ENCODE data around the gene RDH14. TPM values are rescaled to one million over a fixed set of nuclear protein-coding genes. Genes with fewer than 3 reads are reported as not detected.

Gene RDH14
- total and polyA plus RNA-seq, 4 donors = 13.3 to 23.9 (median 15.6) TPM

- peak overlapping the region in 1 of 2 donors; percentile 33 for H3K27ac ChIP-seq (ENCODE audit: low read depth in 1 of 2, low read length in 2 of 2)
- no peak for DNase-seq (ENCODE audit: low spot score)
- TF ChIP-seq RXRA (IDR thresholded peaks at IDR 0.05) = peak; percentile 45 to 60
- no peak for TF ChIP-seq GABPA (IDR thresholded peaks at IDR 0.05 in 1 of 2, conservative IDR thresholded peaks at IDR 0.05 in 1 of 2)
- TF ChIP-seq MAX (IDR thresholded peaks at IDR 0.05) = no peak
- TF ChIP-seq, protein P1, sequence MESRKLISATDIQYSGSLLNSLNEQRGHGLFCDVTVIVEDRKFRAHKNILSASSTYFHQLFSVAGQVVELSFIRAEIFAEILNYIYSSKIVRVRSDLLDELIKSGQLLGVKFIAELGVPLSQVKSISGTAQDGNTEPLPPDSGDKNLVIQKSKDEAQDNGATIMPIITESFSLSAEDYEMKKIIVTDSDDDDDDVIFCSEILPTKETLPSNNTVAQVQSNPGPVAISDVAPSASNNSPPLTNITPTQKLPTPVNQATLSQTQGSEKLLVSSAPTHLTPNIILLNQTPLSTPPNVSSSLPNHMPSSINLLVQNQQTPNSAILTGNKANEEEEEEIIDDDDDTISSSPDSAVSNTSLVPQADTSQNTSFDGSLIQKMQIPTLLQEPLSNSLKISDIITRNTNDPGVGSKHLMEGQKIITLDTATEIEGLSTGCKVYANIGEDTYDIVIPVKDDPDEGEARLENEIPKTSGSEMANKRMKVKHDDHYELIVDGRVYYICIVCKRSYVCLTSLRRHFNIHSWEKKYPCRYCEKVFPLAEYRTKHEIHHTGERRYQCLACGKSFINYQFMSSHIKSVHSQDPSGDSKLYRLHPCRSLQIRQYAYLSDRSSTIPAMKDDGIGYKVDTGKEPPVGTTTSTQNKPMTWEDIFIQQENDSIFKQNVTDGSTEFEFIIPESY (IDR thresholded peaks at IDR 0.05) = no peak
- peak in 1 of 2 donors; percentile 3 for TF ChIP-seq RAD21 (IDR thresholded peaks at IDR 0.05)
- no peak for TF ChIP-seq FOXA2 (IDR thresholded peaks at IDR 0.05)
- peak; percentile 26 to 35 for TF ChIP-seq HNF4A (conservative IDR thresholded peaks at IDR 0.05)
- TF ChIP-seq FOXA1 (IDR thresholded peaks at IDR 0.05) = no peak
- no peak for TF ChIP-seq CTCF (IDR thresholded peaks at IDR 0.05; ENCODE audit: low read depth, low read length, missing input control)
- TF ChIP-seq SP1 (IDR thresholded peaks at IDR 0.05) = peak; percentile 56
- TF ChIP-seq HNF4G (IDR thresholded peaks at IDR 0.05) = no peak
- no peak for TF ChIP-seq REST (IDR thresholded peaks at IDR 0.05)
- TF ChIP-seq JUND (IDR thresholded peaks at IDR 0.05) = no peak
- no peak for TF ChIP-seq TAF1 (conservative IDR thresholded peaks at IDR 0.05)
- no peak for TF ChIP-seq NR2F2 (IDR thresholded peaks at IDR 0.05)
- peak in 1 of 2 donors; percentile 16 for TF ChIP-seq EGR1 (IDR thresholded peaks at IDR 0.05; ENCODE audit: low read depth in 2 of 2)
- TF ChIP-seq YY1 (IDR thresholded peaks at IDR 0.05) = peak; percentile 22
- TF ChIP-seq, protein P2, sequence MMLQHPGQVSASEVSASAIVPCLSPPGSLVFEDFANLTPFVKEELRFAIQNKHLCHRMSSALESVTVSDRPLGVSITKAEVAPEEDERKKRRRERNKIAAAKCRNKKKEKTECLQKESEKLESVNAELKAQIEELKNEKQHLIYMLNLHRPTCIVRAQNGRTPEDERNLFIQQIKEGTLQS (IDR thresholded peaks at IDR 0.05) = no peak
- no peaks in the 10 kb centered on the region for H3K36me3 ChIP-seq (ENCODE audit: control insufficient read depth in 4 of 4, insufficient read depth in 3 of 4, low read depth in 1 of 4, low read length in 3 of 4)
- H3K4me1 ChIP-seq (ENCODE audit: control insufficient read depth in 4 of 4, insufficient read depth in 4 of 4, low read length in 3 of 4) = peaks cover 9 to 40% (median 37%) of the 10 kb centered on the region in 4 donors
- H3K9ac ChIP-seq (ENCODE audit: low read depth in 1 of 2, low read length in 2 of 2) = no peak overlapping the region
- 32% methylated on average over 6 of the region's 6 CpGs for WGBS
- no peaks in the 10 kb centered on the region for H3K27me3 ChIP-seq (ENCODE audit: control insufficient read depth in 4 of 4, insufficient read depth in 4 of 4, low read length in 3 of 4)
- H3K9me3 ChIP-seq (ENCODE audit: control insufficient read depth in 4 of 4, low read length in 3 of 4) = no peaks in the 10 kb centered on the region
- H3K4me3 ChIP-seq (ENCODE audit: low read depth in 1 of 3, low read length in 3 of 3) = no peak overlapping the region
These were observed 38.5 kb upstream of the RDH14 start for GRCh38 chr2:18598848-18599484.
